HCT116 (cell line): ENCODE measurements around the gene DOK6. TPM values are rescaled to one million over a fixed set of nuclear protein-coding genes. Genes with fewer than 3 reads are reported as not detected.

Experiments
- ATAC-seq: fragments of 200-7000 bp; cut with Tn5 transposase; 2 replicates; pipeline ENCODE4 v1.9.1; 2020; ENCODE audit warnings: mild to moderate bottlenecking, moderate library complexity
- BruUV-seq: library from RNA; stranded (reverse); fragments of 400-500 nt; replicated peaks from 2 replicates; lab custom pipeline; 2021; lab: Mats Ljungman, UMichigan
- CTCF ChIA-PET: fragments of 300-600 bp; sonication (Branson Sonifier 250); formaldehyde crosslinking; loops from one replicate; lab custom pipeline; 2021; ENCODE audit warnings: antibody characterized with exemption; lab: Charles Lee
- POLR2A ChIA-PET: fragments of 300-600, 350-600 bp; sonication (Branson Sonifier 250); formaldehyde crosslinking; loops from one replicate; lab custom pipeline; 2021; ENCODE audit warnings: antibody characterized with exemption; lab: Charles Lee
- RAD21 ChIA-PET, 2 experiments: fragments of 300-600 bp; sonication (Branson Sonifier 250); formaldehyde crosslinking; loops; one replicate each; lab custom pipeline; 2023; ENCODE audit warnings: low total read pairs in 2 of 2; ENCODE audit not compliant: uncharacterized antibody in 2 of 2, unreplicated experiment in 2 of 2, low non-redundant PET in 1 of 2; lab: Charles Lee
- DNase-seq: peaks from one replicate; pipeline ENCODE4 v3.0.0-alpha.2; 2010; ENCODE audit warnings: low read depth, low spot score
- H2AFZ ChIP-seq: fragments of 200-600 bp; shearing (Covaris generic), sonication (generic); 2 replicates; pipeline ENCODE4 v1.6.1; 2017; ENCODE audit warnings: low read depth, mixed run types, mixed read lengths, antibody characterized with exemption, low read length; ENCODE audit not compliant: poor library complexity, severe bottlenecking
- H3K27ac ChIP-seq: 2 replicates; pipeline ENCODE4 v1.5.1; 2012; ENCODE audit warnings: low read depth, low read length
- H3K27me3 ChIP-seq: fragments of 200-600 bp; sonication (generic); 2 replicates; pipeline ENCODE4 v1.6.1; 2016; ENCODE audit warnings: mixed run types, low read length, mixed read lengths; ENCODE audit not compliant: insufficient read depth
- H3K36me3 ChIP-seq, 2 experiments: fragments of 200-500 bp in 1 of 2; fragments of 200-600 bp in 1 of 2; sonication (Bioruptor generic) in 1 of 2; sonication (generic) in 1 of 2; 2 replicates each; pipeline versions ENCODE4 v1.5.1 to v1.6.1; 2014 to 2016; ENCODE audit warnings: low read length in 2 of 2, inconsistent platforms in 1 of 2, mixed read lengths in 1 of 2, mixed run types in 1 of 2; ENCODE audit not compliant: insufficient read depth in 2 of 2, control insufficient read depth in 1 of 2
- H3K4me1 ChIP-seq, 2 experiments: fragments of 200-600 bp in 1 of 2; sonication (generic) in 1 of 2; 2 replicates each; pipeline versions ENCODE4 v1.5.1 to v1.6.1; 2012 to 2017; ENCODE audit warnings: low read length in 2 of 2, inconsistent platforms in 1 of 2, mild to moderate bottlenecking in 1 of 2, mixed read lengths in 1 of 2, mixed run types in 1 of 2, moderate library complexity in 1 of 2; ENCODE audit not compliant: insufficient read depth in 2 of 2, control insufficient read depth in 1 of 2
- H3K4me2 ChIP-seq: fragments of 200-600 bp; sonication (generic); 2 replicates; pipeline ENCODE4 v1.6.1; 2017; ENCODE audit warnings: mixed run types, low read length, mixed read lengths
- H3K4me3 ChIP-seq, 2 experiments: fragments of 200-600 bp in 1 of 2; sonication (generic) in 1 of 2; replicated peaks in 1 of 2; 2 replicates each; pipeline ENCODE4 v1.5.1; 2011 to 2016; ENCODE audit warnings: low read length in 2 of 2, control low read depth in 1 of 2, low read depth in 1 of 2, mild to moderate bottlenecking in 1 of 2, mixed read lengths in 1 of 2, mixed run types in 1 of 2
- H3K79me2 ChIP-seq: fragments of 200-600 bp; sonication (generic); 2 replicates; pipeline ENCODE4 v1.6.1; 2017; ENCODE audit warnings: mild to moderate bottlenecking, mixed run types, low read length, moderate library complexity, mixed read lengths; ENCODE audit not compliant: insufficient read depth
- H3K9ac ChIP-seq: fragments of 200-600 bp; sonication (generic); 2 replicates; pipeline ENCODE4 v1.6.1; 2016; ENCODE audit warnings: low read length, mixed read lengths
- H3K9me2 ChIP-seq: fragments of 200-600 bp; sonication (generic), shearing (Covaris generic); 2 replicates; pipeline ENCODE4 v1.6.1; 2017; ENCODE audit warnings: mixed run types, mild to moderate bottlenecking, moderate library complexity; ENCODE audit not compliant: insufficient read depth
- H3K9me3 ChIP-seq, 2 experiments: fragments of 200-500 bp in 1 of 2; fragments of 200-600 bp in 1 of 2; sonication (Bioruptor generic) in 1 of 2; sonication (generic) in 1 of 2; 2 replicates each; pipeline ENCODE4 v1.6.1; 2014 to 2017; ENCODE audit warnings: low read length in 2 of 2, mixed read lengths in 2 of 2, inconsistent platforms in 1 of 2, low read depth in 1 of 2, mild to moderate bottlenecking in 1 of 2, mixed run types in 1 of 2, moderate library complexity in 1 of 2; ENCODE audit not compliant: control insufficient read depth in 1 of 2, insufficient read depth in 1 of 2
- H4K20me1 ChIP-seq: fragments of 200-600 bp; sonication (generic), shearing (Covaris generic); 2 replicates; pipeline ENCODE4 v1.6.1; 2017; ENCODE audit warnings: mixed run types, mild to moderate bottlenecking, moderate library complexity; ENCODE audit not compliant: insufficient read depth
- ATF3 ChIP-seq: IDR thresholded peaks from 2 replicates; pipeline ENCODE4 v1.6.1; 2012
- CBX3 ChIP-seq: IDR thresholded peaks from 2 replicates; pipeline ENCODE4 v1.6.1; 2012; ENCODE audit warnings: low read depth
- CEBPB ChIP-seq: IDR thresholded peaks from 2 replicates; pipeline ENCODE4 v1.6.1; 2012; ENCODE audit warnings: low read depth
- CTCF ChIP-seq, 3 experiments: fragments of 200-600 bp in 1 of 3; sonication (generic) in 1 of 3; IDR thresholded peaks in 2 of 3; conservative IDR thresholded peaks in 1 of 3; 2 replicates each; pipeline ENCODE4 v1.5.1; 2012 to 2017; ENCODE audit warnings: low read depth in 2 of 3, low read length in 2 of 3, antibody characterized with exemption in 1 of 3, borderline replicate concordance in 1 of 3, control low read depth in 1 of 3, mild to moderate bottlenecking in 1 of 3, mixed read lengths in 1 of 3, mixed run types in 1 of 3, moderate library complexity in 1 of 3; ENCODE audit not compliant: insufficient read depth in 1 of 3
- EZH2 ChIP-seq: fragments of 200-600 bp; sonication (generic); IDR thresholded peaks from 2 replicates; pipeline ENCODE4 v1.6.1; 2017; ENCODE audit warnings: antibody characterized with exemption, mixed run types
- EZH2phosphoT487 ChIP-seq: fragments of 200-600 bp; IDR thresholded peaks from 2 replicates; pipeline ENCODE4 v1.6.1; 2018; ENCODE audit warnings: antibody characterized with exemption, borderline replicate concordance
- FOSL1 ChIP-seq: IDR thresholded peaks from 2 replicates; pipeline ENCODE4 v1.6.1; 2012; ENCODE audit warnings: low read depth
- JUND ChIP-seq: IDR thresholded peaks from 2 replicates; pipeline ENCODE4 v1.6.1; 2012
- MAX ChIP-seq: IDR thresholded peaks from 2 replicates; pipeline ENCODE4 v1.6.1; 2012
- POLR2A ChIP-seq: IDR thresholded peaks from 2 replicates; pipeline ENCODE4 v1.7.0; 2011; ENCODE audit warnings: borderline replicate concordance; ENCODE audit not compliant: insufficient read depth, insufficient read length; ENCODE audit errors: extremely low read depth
- POLR2AphosphoS5 ChIP-seq: IDR thresholded peaks from 2 replicates; pipeline ENCODE4 v1.6.1; 2011; ENCODE audit warnings: mild to moderate bottlenecking, low read depth, low read length, moderate library complexity
- RAD21 ChIP-seq: IDR thresholded peaks from 2 replicates; pipeline ENCODE4 v1.6.1; 2012; ENCODE audit warnings: low read depth, mild to moderate bottlenecking
- TCF7L2 ChIP-seq: IDR thresholded peaks from 2 replicates; pipeline ENCODE4 v1.7.0; 2011; ENCODE audit warnings: borderline replicate concordance, inconsistent platforms; ENCODE audit not compliant: insufficient read depth, insufficient read length; ENCODE audit errors: extremely low read depth
- YY1 ChIP-seq: IDR thresholded peaks from 2 replicates; pipeline ENCODE4 v1.6.1; 2011; ENCODE audit warnings: low read length, low read depth, moderate library complexity, mild to moderate bottlenecking; ENCODE audit not compliant: insufficient replicate concordance; ENCODE audit errors: extremely low read depth
- ZBTB33 ChIP-seq: IDR thresholded peaks from 2 replicates; pipeline ENCODE4 v1.6.1; 2011; ENCODE audit warnings: mild to moderate bottlenecking, low read length, moderate library complexity; ENCODE audit not compliant: insufficient replicate concordance; ENCODE audit errors: extremely low read depth
- ZFX ChIP-seq: fragments of 450-650 bp; IDR thresholded peaks from 2 replicates; pipeline ENCODE4 v1.6.1; 2017
- ZNF274 ChIP-seq: fragments of 200-500 bp; sonication (Bioruptor generic); IDR thresholded peaks from 2 replicates; pipeline ENCODE4 v1.6.1; 2014; ENCODE audit warnings: mild to moderate bottlenecking, low read depth, low read length, inconsistent platforms
- intact Hi-C: fragments of 100-400 bp; cut with micrococcal nuclease; formaldehyde crosslinking; loops from 2 replicates; pipeline ENCODE4 v1.10.0; 2022
- total RNA-seq: library from RNA; stranded (reverse); gene quantifications from one replicate; pipeline ENCODE4 v1.2.1, GENCODE V29; 2021; ENCODE audit not compliant: unreplicated experiment

The DOK6 gene
- total RNA-seq, 1 experiment from 2014 or later, result not detected

- intact Hi-C loops, result no loop called here
- no peak overlapping the region for H3K4me3 ChIP-seq
- no peaks in the 10 kb centered on the region for H3K36me3 ChIP-seq
- no peaks in the 10 kb centered on the region for H3K79me2 ChIP-seq
- H3K4me1 ChIP-seq, result no peaks in the 10 kb centered on the region
- H3K9me3 ChIP-seq, result no peaks in the 10 kb centered on the region
- ChIA-PET RAD21 (no interaction called here), CTCF (no interaction called here), POLR2A (no interaction called here)
- no peak overlapping the region for H3K27ac ChIP-seq
- BruUV-seq, result no TSS peak
- H4K20me1 ChIP-seq, result no peaks in the 10 kb centered on the region
- H3K4me2 ChIP-seq, result no peak overlapping the region
- H2AFZ ChIP-seq, result peak overlapping the region; percentile 21
- TF ChIP-seq MAX, result no peak
- no peak for TF ChIP-seq FOSL1
- no peak for TF ChIP-seq POLR2A
- no peak for TF ChIP-seq JUND
- H3K9ac ChIP-seq, result no peak overlapping the region
- H3K27me3 ChIP-seq, result no peaks in the 10 kb centered on the region
- DNase-seq (no peak), ATAC-seq (no peak)
- no peaks in the 10 kb centered on the region for H3K9me2 ChIP-seq
These were observed 17.5 kb upstream of the DOK6 start for GRCh38 chr18:69383186-69383585.

GRCh38 chr18:69387186-69387585 is 13.5 kb upstream of the DOK6 start:
- no peak overlapping the region for H3K9ac ChIP-seq
- no peaks in the 10 kb centered on the region for H4K20me1 ChIP-seq
- H3K4me3 ChIP-seq, result no peak overlapping the region
- H3K27ac ChIP-seq, result no peak overlapping the region
- POLR2A ChIA-PET, result no interaction called here
- H3K9me3 ChIP-seq, result no peaks in the 10 kb centered on the region
- H3K27me3 ChIP-seq, result no peaks in the 10 kb centered on the region
- CTCF ChIA-PET, result no interaction called here
- no peaks in the 10 kb centered on the region for H3K36me3 ChIP-seq
- intact Hi-C loops, result no loop called here
- H2AFZ ChIP-seq, result no peak overlapping the region
- DNase-seq (no peak), ATAC-seq (no peak)
- no peak overlapping the region for H3K4me2 ChIP-seq
- no TSS peak for BruUV-seq
- RAD21 ChIA-PET, result no interaction called here
- no peaks in the 10 kb centered on the region for H3K4me1 ChIP-seq
- TF ChIP-seq POLR2AphosphoS5 (no peak), ZFX (no peak), CEBPB (no peak), POLR2A (no peak), EZH2 (no peak), YY1 (no peak), JUND (no peak), RAD21 (no peak), EZH2phosphoT487 (no peak), TCF7L2 (no peak), ZBTB33 (no peak), CBX3 (no peak), CTCF (IDR thresholded peaks at IDR 0.05 in 2 of 3, conservative IDR thresholded peaks at IDR 0.05 in 1 of 3; ENCODE audit: borderline replicate concordance in 1 of 3, insufficient read depth in 1 of 3, low read depth in 2 of 3, low read length in 2 of 3) (no peak), ATF3 (no peak), ZNF274 (no peak)
- H3K9me2 ChIP-seq, result no peaks in the 10 kb centered on the region
- no peaks in the 10 kb centered on the region for H3K79me2 ChIP-seq
